Measurements from ENCODE around the gene ESAM.

ESAM gene

GRCh38 chr11:124716591-124716990, 45.5 kb downstream of the ESAM start:
- DNase-seq: no peak
- intact Hi-C loops (cut with DNase I): no loop called here

- DNase-seq: no peak
- intact Hi-C loops (cut with DNase I): no loop called here
Observed at GRCh38 chr11:124712392-124712791, 49.7 kb downstream of the ESAM start.

- intact Hi-C loops (cut with DNase I): no loop called here
- DNase-seq: no peak
Observed at GRCh38 chr11:124707829-124708228, 54.3 kb downstream of the ESAM start.

All from head of caudate nucleus (tissue), 42 donors.